HCT116 (cell line): ENCODE results near the gene IL36B. TPM values are rescaled to one million over a fixed set of nuclear protein-coding genes. Genes with fewer than 3 reads are reported as not detected.

Source experiments
- ATAC-seq: fragments of 200-7000 bp; cut with Tn5 transposase; 2 replicates; pipeline ENCODE4 v1.9.1; 2020; ENCODE audit warnings: mild to moderate bottlenecking, moderate library complexity
- BruUV-seq: library from RNA; stranded (reverse); fragments of 400-500 nt; replicated peaks from 2 replicates; lab custom pipeline; 2021; lab: Mats Ljungman, UMichigan
- CTCF ChIA-PET: fragments of 300-600 bp; sonication (Branson Sonifier 250); formaldehyde crosslinking; loops from one replicate; lab custom pipeline; 2021; ENCODE audit warnings: antibody characterized with exemption; lab: Charles Lee
- POLR2A ChIA-PET: fragments of 300-600, 350-600 bp; sonication (Branson Sonifier 250); formaldehyde crosslinking; loops from one replicate; lab custom pipeline; 2021; ENCODE audit warnings: antibody characterized with exemption; lab: Charles Lee
- RAD21 ChIA-PET, 2 experiments: fragments of 300-600 bp; sonication (Branson Sonifier 250); formaldehyde crosslinking; loops; one replicate each; lab custom pipeline; 2023; ENCODE audit warnings: low total read pairs in 2 of 2; ENCODE audit not compliant: uncharacterized antibody in 2 of 2, unreplicated experiment in 2 of 2, low non-redundant PET in 1 of 2; lab: Charles Lee
- DNase-seq: peaks from one replicate; pipeline ENCODE4 v3.0.0-alpha.2; 2010; ENCODE audit warnings: low read depth, low spot score
- H2AFZ ChIP-seq: fragments of 200-600 bp; shearing (Covaris generic), sonication (generic); 2 replicates; pipeline ENCODE4 v1.6.1; 2017; ENCODE audit warnings: low read depth, mixed run types, mixed read lengths, antibody characterized with exemption, low read length; ENCODE audit not compliant: poor library complexity, severe bottlenecking
- H3K27ac ChIP-seq: 2 replicates; pipeline ENCODE4 v1.5.1; 2012; ENCODE audit warnings: low read depth, low read length
- H3K27me3 ChIP-seq: fragments of 200-600 bp; sonication (generic); 2 replicates; pipeline ENCODE4 v1.6.1; 2016; ENCODE audit warnings: mixed run types, low read length, mixed read lengths; ENCODE audit not compliant: insufficient read depth
- H3K36me3 ChIP-seq, 2 experiments: fragments of 200-500 bp in 1 of 2; fragments of 200-600 bp in 1 of 2; sonication (Bioruptor generic) in 1 of 2; sonication (generic) in 1 of 2; 2 replicates each; pipeline versions ENCODE4 v1.5.1 to v1.6.1; 2014 to 2016; ENCODE audit warnings: low read length in 2 of 2, inconsistent platforms in 1 of 2, mixed read lengths in 1 of 2, mixed run types in 1 of 2; ENCODE audit not compliant: insufficient read depth in 2 of 2, control insufficient read depth in 1 of 2
- H3K4me1 ChIP-seq, 2 experiments: fragments of 200-600 bp in 1 of 2; sonication (generic) in 1 of 2; 2 replicates each; pipeline versions ENCODE4 v1.5.1 to v1.6.1; 2012 to 2017; ENCODE audit warnings: low read length in 2 of 2, inconsistent platforms in 1 of 2, mild to moderate bottlenecking in 1 of 2, mixed read lengths in 1 of 2, mixed run types in 1 of 2, moderate library complexity in 1 of 2; ENCODE audit not compliant: insufficient read depth in 2 of 2, control insufficient read depth in 1 of 2
- H3K4me2 ChIP-seq: fragments of 200-600 bp; sonication (generic); 2 replicates; pipeline ENCODE4 v1.6.1; 2017; ENCODE audit warnings: mixed run types, low read length, mixed read lengths
- H3K4me3 ChIP-seq, 2 experiments: fragments of 200-600 bp in 1 of 2; sonication (generic) in 1 of 2; replicated peaks in 1 of 2; 2 replicates each; pipeline ENCODE4 v1.5.1; 2011 to 2016; ENCODE audit warnings: low read length in 2 of 2, control low read depth in 1 of 2, low read depth in 1 of 2, mild to moderate bottlenecking in 1 of 2, mixed read lengths in 1 of 2, mixed run types in 1 of 2
- H3K79me2 ChIP-seq: fragments of 200-600 bp; sonication (generic); 2 replicates; pipeline ENCODE4 v1.6.1; 2017; ENCODE audit warnings: mild to moderate bottlenecking, mixed run types, low read length, moderate library complexity, mixed read lengths; ENCODE audit not compliant: insufficient read depth
- H3K9ac ChIP-seq: fragments of 200-600 bp; sonication (generic); 2 replicates; pipeline ENCODE4 v1.6.1; 2016; ENCODE audit warnings: low read length, mixed read lengths
- H3K9me2 ChIP-seq: fragments of 200-600 bp; sonication (generic), shearing (Covaris generic); 2 replicates; pipeline ENCODE4 v1.6.1; 2017; ENCODE audit warnings: mixed run types, mild to moderate bottlenecking, moderate library complexity; ENCODE audit not compliant: insufficient read depth
- H3K9me3 ChIP-seq, 2 experiments: fragments of 200-500 bp in 1 of 2; fragments of 200-600 bp in 1 of 2; sonication (Bioruptor generic) in 1 of 2; sonication (generic) in 1 of 2; 2 replicates each; pipeline ENCODE4 v1.6.1; 2014 to 2017; ENCODE audit warnings: low read length in 2 of 2, mixed read lengths in 2 of 2, inconsistent platforms in 1 of 2, low read depth in 1 of 2, mild to moderate bottlenecking in 1 of 2, mixed run types in 1 of 2, moderate library complexity in 1 of 2; ENCODE audit not compliant: control insufficient read depth in 1 of 2, insufficient read depth in 1 of 2
- H4K20me1 ChIP-seq: fragments of 200-600 bp; sonication (generic), shearing (Covaris generic); 2 replicates; pipeline ENCODE4 v1.6.1; 2017; ENCODE audit warnings: mixed run types, mild to moderate bottlenecking, moderate library complexity; ENCODE audit not compliant: insufficient read depth
- CEBPB ChIP-seq: IDR thresholded peaks from 2 replicates; pipeline ENCODE4 v1.6.1; 2012; ENCODE audit warnings: low read depth
- EGR1 ChIP-seq: IDR thresholded peaks from 2 replicates; pipeline ENCODE4 v1.6.1; 2012; ENCODE audit warnings: low read depth
- ELF1 ChIP-seq: IDR thresholded peaks from 2 replicates; pipeline ENCODE4 v1.6.1; 2012; ENCODE audit warnings: low read depth, borderline replicate concordance
- EZH2phosphoT487 ChIP-seq: fragments of 200-600 bp; IDR thresholded peaks from 2 replicates; pipeline ENCODE4 v1.6.1; 2018; ENCODE audit warnings: antibody characterized with exemption, borderline replicate concordance
- FOSL1 ChIP-seq: IDR thresholded peaks from 2 replicates; pipeline ENCODE4 v1.6.1; 2012; ENCODE audit warnings: low read depth
- JUND ChIP-seq: IDR thresholded peaks from 2 replicates; pipeline ENCODE4 v1.6.1; 2012
- POLR2A ChIP-seq: IDR thresholded peaks from 2 replicates; pipeline ENCODE4 v1.7.0; 2011; ENCODE audit warnings: borderline replicate concordance; ENCODE audit not compliant: insufficient read depth, insufficient read length; ENCODE audit errors: extremely low read depth
- POLR2AphosphoS5 ChIP-seq: IDR thresholded peaks from 2 replicates; pipeline ENCODE4 v1.6.1; 2011; ENCODE audit warnings: mild to moderate bottlenecking, low read depth, low read length, moderate library complexity
- RAD21 ChIP-seq: IDR thresholded peaks from 2 replicates; pipeline ENCODE4 v1.6.1; 2012; ENCODE audit warnings: low read depth, mild to moderate bottlenecking
- SIN3A ChIP-seq: IDR thresholded peaks from 2 replicates; pipeline ENCODE4 v1.6.1; 2012; ENCODE audit warnings: low read depth
- SP1 ChIP-seq: IDR thresholded peaks from 2 replicates; pipeline ENCODE4 v1.6.1; 2012; ENCODE audit warnings: low read depth
- SRF ChIP-seq: IDR thresholded peaks from 2 replicates; pipeline ENCODE4 v1.6.1; 2012; ENCODE audit warnings: low read depth
- TCF7L2 ChIP-seq: IDR thresholded peaks from 2 replicates; pipeline ENCODE4 v1.7.0; 2011; ENCODE audit warnings: borderline replicate concordance, inconsistent platforms; ENCODE audit not compliant: insufficient read depth, insufficient read length; ENCODE audit errors: extremely low read depth
- ZFX ChIP-seq: fragments of 450-650 bp; IDR thresholded peaks from 2 replicates; pipeline ENCODE4 v1.6.1; 2017
- intact Hi-C: fragments of 100-400 bp; cut with micrococcal nuclease; formaldehyde crosslinking; loops from 2 replicates; pipeline ENCODE4 v1.10.0; 2022
- total RNA-seq: library from RNA; stranded (reverse); gene quantifications from one replicate; pipeline ENCODE4 v1.2.1, GENCODE V29; 2021; ENCODE audit not compliant: unreplicated experiment
- TF ChIP-seq, protein P1 (sequence below): IDR thresholded peaks from 2 replicates; pipeline ENCODE4 v1.6.1; 2012; ENCODE audit warnings: low read depth
- TF ChIP-seq, protein P2 (sequence below): IDR thresholded peaks from 2 replicates; pipeline ENCODE4 v1.6.1; 2012
- TF ChIP-seq, protein P3 (sequence below): IDR thresholded peaks from 2 replicates; pipeline ENCODE4 v1.6.1; 2012
- TF ChIP-seq, protein P4 (sequence below), 3 experiments: fragments of 200-600 bp in 1 of 3; sonication (generic) in 1 of 3; IDR thresholded peaks in 2 of 3; conservative IDR thresholded peaks in 1 of 3; 2 replicates each; pipeline ENCODE4 v1.5.1; 2012 to 2017; ENCODE audit warnings: low read depth in 2 of 3, low read length in 2 of 3, antibody characterized with exemption in 1 of 3, borderline replicate concordance in 1 of 3, control low read depth in 1 of 3, mild to moderate bottlenecking in 1 of 3, mixed read lengths in 1 of 3, mixed run types in 1 of 3, moderate library complexity in 1 of 3; ENCODE audit not compliant: insufficient read depth in 1 of 3

Gene IL36B
- total RNA-seq, 1 experiment from 2014 or later: not detected

DNA sequence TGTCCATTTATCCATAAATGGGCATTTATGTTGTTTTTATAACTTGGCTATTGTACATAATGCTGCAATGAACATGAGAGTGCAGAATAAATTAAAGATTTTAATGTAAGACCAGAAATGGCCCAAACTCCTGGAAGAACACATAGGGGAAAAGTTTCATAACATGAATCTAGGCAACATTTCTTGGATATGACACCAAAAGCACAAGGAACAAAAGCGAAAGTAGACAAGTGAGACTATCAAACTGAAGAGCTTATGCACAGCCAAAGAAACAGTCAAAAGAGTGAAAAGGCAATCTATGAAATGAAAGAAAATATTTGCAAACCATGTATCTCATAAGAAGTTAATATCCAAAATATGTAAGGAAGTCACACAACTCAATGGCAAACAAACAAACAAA, 41.6 kb downstream of the IL36B start:
- TF ChIP-seq SIN3A: no peak
- TF ChIP-seq EGR1: no peak
- no peak for TF ChIP-seq POLR2A
- no peak for TF ChIP-seq RAD21
- TF ChIP-seq CEBPB: no peak
- TF ChIP-seq, protein P1, sequence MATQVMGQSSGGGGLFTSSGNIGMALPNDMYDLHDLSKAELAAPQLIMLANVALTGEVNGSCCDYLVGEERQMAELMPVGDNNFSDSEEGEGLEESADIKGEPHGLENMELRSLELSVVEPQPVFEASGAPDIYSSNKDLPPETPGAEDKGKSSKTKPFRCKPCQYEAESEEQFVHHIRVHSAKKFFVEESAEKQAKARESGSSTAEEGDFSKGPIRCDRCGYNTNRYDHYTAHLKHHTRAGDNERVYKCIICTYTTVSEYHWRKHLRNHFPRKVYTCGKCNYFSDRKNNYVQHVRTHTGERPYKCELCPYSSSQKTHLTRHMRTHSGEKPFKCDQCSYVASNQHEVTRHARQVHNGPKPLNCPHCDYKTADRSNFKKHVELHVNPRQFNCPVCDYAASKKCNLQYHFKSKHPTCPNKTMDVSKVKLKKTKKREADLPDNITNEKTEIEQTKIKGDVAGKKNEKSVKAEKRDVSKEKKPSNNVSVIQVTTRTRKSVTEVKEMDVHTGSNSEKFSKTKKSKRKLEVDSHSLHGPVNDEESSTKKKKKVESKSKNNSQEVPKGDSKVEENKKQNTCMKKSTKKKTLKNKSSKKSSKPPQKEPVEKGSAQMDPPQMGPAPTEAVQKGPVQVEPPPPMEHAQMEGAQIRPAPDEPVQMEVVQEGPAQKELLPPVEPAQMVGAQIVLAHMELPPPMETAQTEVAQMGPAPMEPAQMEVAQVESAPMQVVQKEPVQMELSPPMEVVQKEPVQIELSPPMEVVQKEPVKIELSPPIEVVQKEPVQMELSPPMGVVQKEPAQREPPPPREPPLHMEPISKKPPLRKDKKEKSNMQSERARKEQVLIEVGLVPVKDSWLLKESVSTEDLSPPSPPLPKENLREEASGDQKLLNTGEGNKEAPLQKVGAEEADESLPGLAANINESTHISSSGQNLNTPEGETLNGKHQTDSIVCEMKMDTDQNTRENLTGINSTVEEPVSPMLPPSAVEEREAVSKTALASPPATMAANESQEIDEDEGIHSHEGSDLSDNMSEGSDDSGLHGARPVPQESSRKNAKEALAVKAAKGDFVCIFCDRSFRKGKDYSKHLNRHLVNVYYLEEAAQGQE: no peak
- TF ChIP-seq, protein P2, sequence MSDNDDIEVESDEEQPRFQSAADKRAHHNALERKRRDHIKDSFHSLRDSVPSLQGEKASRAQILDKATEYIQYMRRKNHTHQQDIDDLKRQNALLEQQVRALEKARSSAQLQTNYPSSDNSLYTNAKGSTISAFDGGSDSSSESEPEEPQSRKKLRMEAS: no peak
- no peak for TF ChIP-seq SP1
- TF ChIP-seq ZFX: no peak
- POLR2A ChIA-PET: no interaction called here
- Histone ChIP-seq H3K9me3 (no peaks in the 10 kb centered on the region), H3K9ac (no peak overlapping the region), H3K9me2 (no peaks in the 10 kb centered on the region), H3K4me3 (no peak overlapping the region), H3K27me3 (no peaks in the 10 kb centered on the region), H4K20me1 (no peaks in the 10 kb centered on the region), H3K36me3 (no peaks in the 10 kb centered on the region), H3K4me1 (no peaks in the 10 kb centered on the region), H3K79me2 (no peaks in the 10 kb centered on the region), H2AFZ (no peak overlapping the region), H3K27ac (no peak overlapping the region), H3K4me2 (no peak overlapping the region)
- DNase-seq: no peak
- intact Hi-C loops: no loop called here
- no TSS peak for BruUV-seq
- ATAC-seq: no peak
- RAD21 ChIA-PET: no interaction called here
- CTCF ChIA-PET: no interaction called here

DNA sequence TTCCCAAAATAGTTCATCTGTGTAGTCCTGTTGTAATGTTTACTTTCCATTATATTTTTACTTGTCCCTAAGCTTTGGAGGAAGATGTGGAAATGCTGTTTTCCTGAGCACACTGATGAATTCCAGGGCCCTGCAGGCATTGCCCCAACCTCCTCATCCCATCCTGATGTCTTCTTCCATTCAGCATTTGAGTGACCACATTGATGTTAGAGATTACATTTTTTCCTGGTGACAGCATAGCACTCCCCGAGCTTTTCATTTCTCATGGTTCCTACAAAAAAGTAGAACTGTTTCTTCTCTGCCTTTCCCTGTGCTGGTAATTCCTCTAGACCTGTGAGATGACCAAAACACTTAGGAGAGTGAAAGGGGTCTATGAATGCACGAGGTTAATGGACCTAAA, 42.6 kb downstream of the IL36B start:
- DNase-seq (no peak), ATAC-seq (no peak)
- Histone ChIP-seq H4K20me1 (no peaks in the 10 kb centered on the region), H3K9me3 (no peaks in the 10 kb centered on the region), H3K9me2 (no peaks in the 10 kb centered on the region), H3K9ac (no peak overlapping the region), H3K4me2 (no peak overlapping the region), H2AFZ (no peak overlapping the region), H3K36me3 (no peaks in the 10 kb centered on the region), H3K4me1 (no peaks in the 10 kb centered on the region), H3K27ac (no peak overlapping the region), H3K79me2 (no peaks in the 10 kb centered on the region), H3K4me3 (no peak overlapping the region), H3K27me3 (no peaks in the 10 kb centered on the region)
- intact Hi-C loops: no loop called here
- RAD21 ChIA-PET: no interaction called here
- BruUV-seq: no TSS peak
- CTCF ChIA-PET: no interaction called here
- POLR2A ChIA-PET: no interaction called here
- TF ChIP-seq POLR2AphosphoS5 (no peak), SRF (no peak), ELF1 (no peak), EZH2phosphoT487 (no peak), FOSL1 (no peak), EGR1 (no peak), CEBPB (no peak), SIN3A (no peak), TCF7L2 (no peak), JUND (no peak)
- TF ChIP-seq, protein P3, sequence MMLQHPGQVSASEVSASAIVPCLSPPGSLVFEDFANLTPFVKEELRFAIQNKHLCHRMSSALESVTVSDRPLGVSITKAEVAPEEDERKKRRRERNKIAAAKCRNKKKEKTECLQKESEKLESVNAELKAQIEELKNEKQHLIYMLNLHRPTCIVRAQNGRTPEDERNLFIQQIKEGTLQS: no peak
- TF ChIP-seq, protein P2: no peak
- TF ChIP-seq, protein P4, sequence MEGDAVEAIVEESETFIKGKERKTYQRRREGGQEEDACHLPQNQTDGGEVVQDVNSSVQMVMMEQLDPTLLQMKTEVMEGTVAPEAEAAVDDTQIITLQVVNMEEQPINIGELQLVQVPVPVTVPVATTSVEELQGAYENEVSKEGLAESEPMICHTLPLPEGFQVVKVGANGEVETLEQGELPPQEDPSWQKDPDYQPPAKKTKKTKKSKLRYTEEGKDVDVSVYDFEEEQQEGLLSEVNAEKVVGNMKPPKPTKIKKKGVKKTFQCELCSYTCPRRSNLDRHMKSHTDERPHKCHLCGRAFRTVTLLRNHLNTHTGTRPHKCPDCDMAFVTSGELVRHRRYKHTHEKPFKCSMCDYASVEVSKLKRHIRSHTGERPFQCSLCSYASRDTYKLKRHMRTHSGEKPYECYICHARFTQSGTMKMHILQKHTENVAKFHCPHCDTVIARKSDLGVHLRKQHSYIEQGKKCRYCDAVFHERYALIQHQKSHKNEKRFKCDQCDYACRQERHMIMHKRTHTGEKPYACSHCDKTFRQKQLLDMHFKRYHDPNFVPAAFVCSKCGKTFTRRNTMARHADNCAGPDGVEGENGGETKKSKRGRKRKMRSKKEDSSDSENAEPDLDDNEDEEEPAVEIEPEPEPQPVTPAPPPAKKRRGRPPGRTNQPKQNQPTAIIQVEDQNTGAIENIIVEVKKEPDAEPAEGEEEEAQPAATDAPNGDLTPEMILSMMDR (IDR thresholded peaks at IDR 0.05 in 2 of 3, conservative IDR thresholded peaks at IDR 0.05 in 1 of 3; ENCODE audit: borderline replicate concordance in 1 of 3, insufficient read depth in 1 of 3, low read depth in 2 of 3, low read length in 2 of 3): no peak
